Measurements from ENCODE around the gene GHRH.

The GHRH gene

DNA sequence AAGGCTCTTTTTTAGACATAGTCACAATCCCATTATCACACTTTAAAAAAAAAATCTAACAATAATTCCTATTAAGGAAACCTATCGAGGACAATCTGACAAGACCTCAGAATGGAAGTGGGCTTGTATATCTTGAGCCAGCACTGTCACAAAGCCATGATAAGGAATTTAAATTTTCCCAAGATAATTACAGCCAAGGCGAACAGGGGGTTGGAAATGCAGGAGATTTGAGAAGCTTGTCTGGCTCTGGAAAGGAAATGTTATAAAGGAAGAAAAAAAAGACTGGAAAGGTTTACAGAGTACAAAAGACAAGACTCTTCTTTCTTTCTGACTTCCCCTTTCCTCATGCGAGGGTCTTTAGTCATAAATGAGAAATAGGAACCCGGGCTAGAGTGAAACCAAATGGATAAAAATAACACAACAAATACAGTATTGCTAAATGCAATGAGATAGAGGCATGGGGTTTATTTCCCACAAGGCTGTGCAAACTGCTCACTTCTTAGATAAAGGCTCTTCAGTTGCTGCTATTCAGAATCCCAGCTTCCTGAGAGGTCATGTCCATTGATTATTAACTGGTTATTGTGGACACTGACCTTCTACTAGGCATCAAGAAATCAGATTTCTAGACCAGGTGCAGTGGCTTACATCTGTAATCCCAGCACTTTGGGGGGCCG lies 13.4 kb upstream of the GHRH start:
- H3K27me3 ChIP-seq: peaks cover 0 to 5% of the 10 kb centered on the region in 2 donors
- H3K27ac ChIP-seq: no peak overlapping the region
- TF ChIP-seq, protein P1, sequence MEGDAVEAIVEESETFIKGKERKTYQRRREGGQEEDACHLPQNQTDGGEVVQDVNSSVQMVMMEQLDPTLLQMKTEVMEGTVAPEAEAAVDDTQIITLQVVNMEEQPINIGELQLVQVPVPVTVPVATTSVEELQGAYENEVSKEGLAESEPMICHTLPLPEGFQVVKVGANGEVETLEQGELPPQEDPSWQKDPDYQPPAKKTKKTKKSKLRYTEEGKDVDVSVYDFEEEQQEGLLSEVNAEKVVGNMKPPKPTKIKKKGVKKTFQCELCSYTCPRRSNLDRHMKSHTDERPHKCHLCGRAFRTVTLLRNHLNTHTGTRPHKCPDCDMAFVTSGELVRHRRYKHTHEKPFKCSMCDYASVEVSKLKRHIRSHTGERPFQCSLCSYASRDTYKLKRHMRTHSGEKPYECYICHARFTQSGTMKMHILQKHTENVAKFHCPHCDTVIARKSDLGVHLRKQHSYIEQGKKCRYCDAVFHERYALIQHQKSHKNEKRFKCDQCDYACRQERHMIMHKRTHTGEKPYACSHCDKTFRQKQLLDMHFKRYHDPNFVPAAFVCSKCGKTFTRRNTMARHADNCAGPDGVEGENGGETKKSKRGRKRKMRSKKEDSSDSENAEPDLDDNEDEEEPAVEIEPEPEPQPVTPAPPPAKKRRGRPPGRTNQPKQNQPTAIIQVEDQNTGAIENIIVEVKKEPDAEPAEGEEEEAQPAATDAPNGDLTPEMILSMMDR (IDR thresholded peaks at IDR 0.05): no peak
- peaks cover 0 to 13% (median 8%) of the 10 kb centered on the region in 4 donors for H3K4me1 ChIP-seq
- H3K9me3 ChIP-seq: no peaks in the 10 kb centered on the region
- intact Hi-C loops (cut with DNase I; ENCODE audit: low total_unique reads): no loop called here
- no peaks in the 10 kb centered on the region for H3K36me3 ChIP-seq
- no peak for DNase-seq
- H3K4me3 ChIP-seq: no peak overlapping the region

DNA sequence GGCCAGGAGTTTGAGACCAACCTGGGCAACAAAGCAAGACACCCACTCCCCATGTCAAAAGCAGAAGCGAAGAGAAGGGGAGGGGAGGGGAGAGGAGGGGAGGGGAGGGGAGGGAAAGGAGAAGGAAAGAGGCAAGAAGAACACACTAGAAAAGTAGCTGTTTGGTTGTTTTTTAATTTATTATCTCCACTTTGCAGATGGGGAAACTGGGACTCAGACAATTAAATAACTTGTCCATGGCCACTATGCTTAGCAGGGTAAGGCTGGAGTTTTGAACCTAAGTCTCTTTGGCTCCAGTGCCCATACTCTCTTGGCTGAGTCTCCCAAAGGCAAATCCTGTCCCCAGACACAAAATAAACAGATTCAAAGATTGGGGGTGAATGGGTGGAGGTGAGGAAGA lies 12.4 kb upstream of the GHRH start:
- no peaks in the 10 kb centered on the region for H3K36me3 ChIP-seq
- peaks cover 0 to 13% (median 8%) of the 10 kb centered on the region in 4 donors for H3K4me1 ChIP-seq
- no peak overlapping the region for H3K27ac ChIP-seq
- H3K27me3 ChIP-seq: no peaks in the 10 kb centered on the region
- TF ChIP-seq, protein P1 (IDR thresholded peaks at IDR 0.05): no peak
- no peak overlapping the region for H3K4me3 ChIP-seq
- intact Hi-C loops (cut with DNase I; ENCODE audit: low total_unique reads): no loop called here
- no peaks in the 10 kb centered on the region for H3K9me3 ChIP-seq
- no peak for DNase-seq

DNA sequence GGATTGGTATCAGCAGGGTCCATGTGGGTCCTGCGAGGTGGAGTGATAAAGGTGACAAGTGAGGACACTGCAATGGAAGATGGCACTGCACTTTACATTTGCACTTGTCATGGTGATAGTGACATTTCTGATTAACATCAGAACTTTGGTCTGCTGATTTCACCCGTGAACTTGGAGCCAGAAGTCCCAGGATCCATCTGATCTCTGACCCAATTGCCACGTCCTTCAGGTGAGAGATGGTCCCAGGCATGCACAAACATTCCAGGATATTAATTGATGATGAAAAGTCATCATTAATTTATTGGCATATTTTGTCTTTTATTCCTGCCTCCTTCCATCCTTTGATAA lies 9.8 kb upstream of the GHRH start:
- Histone ChIP-seq H3K27ac (no peak overlapping the region), H3K27me3 (no peaks in the 10 kb centered on the region), H3K9me3 (no peaks in the 10 kb centered on the region), H3K36me3 (no peaks in the 10 kb centered on the region), H3K4me3 (no peak overlapping the region), H3K4me1 (peaks cover 0 to 4% (median under 1%) of the 10 kb centered on the region in 4 donors)
- intact Hi-C loops (cut with DNase I; ENCODE audit: low total_unique reads): loop anchor here (2.0 kb wide), 1 partner anchor 261 kb away; no protein-coding TSS in a partner anchor
- TF ChIP-seq, protein P1 (IDR thresholded peaks at IDR 0.05): no peak
- no peak for DNase-seq

DNA sequence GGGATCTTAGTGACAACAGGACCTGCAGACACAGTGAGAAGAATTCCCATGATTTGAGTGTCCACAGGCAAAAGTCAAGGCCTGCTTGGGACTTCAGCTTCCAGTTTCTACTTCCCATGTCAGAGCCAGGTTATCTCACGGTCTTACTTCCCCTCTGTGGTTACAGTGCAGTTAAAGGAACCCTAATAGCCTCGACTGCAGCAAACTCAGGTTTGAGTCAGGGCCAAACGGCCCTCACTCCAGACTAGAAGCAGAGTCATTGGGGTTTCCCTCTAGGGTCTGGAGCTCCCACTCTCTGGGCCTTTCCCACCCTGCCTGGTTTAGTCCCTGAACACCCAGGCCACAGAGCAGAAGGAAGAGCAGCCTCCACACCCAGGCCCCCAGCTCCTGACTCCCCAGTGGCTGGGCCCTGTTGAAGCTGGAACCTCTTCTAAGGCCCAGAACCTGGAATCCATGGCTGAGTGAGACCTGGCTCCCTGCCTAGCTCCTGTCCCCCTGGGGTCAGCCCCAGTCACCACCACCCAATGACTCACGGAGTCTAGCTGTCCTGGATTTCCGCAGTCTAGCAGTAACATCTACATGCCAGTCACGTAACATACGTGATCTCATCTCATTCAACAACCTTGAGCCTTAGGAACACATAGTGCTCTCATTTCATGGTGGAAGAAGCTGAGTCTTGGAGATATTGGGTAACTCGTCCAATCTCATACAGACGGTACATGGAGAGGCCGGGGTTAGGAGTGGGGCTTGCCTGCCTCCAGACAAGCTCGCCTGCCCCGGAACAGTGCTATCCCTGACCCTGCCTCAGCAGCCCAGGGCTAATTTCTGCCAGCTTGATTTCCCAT lies 9.2 kb upstream of the GHRH start:
- no peak for DNase-seq

DNA sequence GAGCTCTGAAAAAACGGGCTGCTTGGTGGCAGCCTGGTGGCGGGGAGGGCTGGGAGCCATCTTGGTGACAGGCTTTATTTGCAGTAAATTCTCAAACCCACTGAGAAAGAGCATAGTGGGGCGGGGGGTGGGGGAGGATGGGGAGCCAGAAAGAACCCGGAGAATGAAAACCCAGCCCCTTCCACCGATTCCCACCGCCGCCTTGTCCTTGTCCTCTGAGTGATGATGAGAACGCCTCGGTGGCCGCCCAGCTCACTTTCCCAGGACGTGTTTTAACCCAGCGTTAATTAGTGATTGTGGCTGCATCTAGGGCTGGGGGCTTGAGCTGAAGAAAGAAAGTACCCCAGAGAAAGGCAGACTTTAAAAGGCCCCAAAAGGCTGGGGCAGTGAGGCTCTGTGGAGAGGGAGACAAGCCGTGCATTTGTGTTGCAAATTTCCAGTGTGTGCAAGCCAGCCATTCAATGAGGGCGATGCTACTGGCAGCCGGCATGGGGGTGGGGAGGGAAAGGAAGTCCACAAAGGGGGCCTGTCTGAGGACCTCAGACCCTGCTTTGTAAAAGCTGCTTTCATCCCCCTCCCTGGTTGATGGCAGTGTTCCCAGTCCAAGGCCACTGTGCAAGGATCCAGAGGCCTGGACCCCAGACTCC lies 6.2 kb upstream of the GHRH start:
- Histone ChIP-seq H3K4me1 (no peaks in the 10 kb centered on the region), H3K9me3 (no peaks in the 10 kb centered on the region), H3K4me3 (no peak overlapping the region), H3K27ac (no peak overlapping the region), H3K27me3 (peaks cover 0 to under 1% of the 10 kb centered on the region in 2 donors), H3K36me3 (no peaks in the 10 kb centered on the region)
- TF ChIP-seq, protein P1 (IDR thresholded peaks at IDR 0.05): no peak
- intact Hi-C loops (cut with DNase I; ENCODE audit: low total_unique reads): loop anchor here (5.0 kb wide), 1 partner anchor 120 kb away; no protein-coding TSS in a partner anchor
- DNase-seq: no peak

More for the DNA sequence above, 9.2 kb upstream of the GHRH start:
- no peak overlapping the region for H3K4me3 ChIP-seq
- no peaks in the 10 kb centered on the region for H3K27me3 ChIP-seq
- H3K27ac ChIP-seq: no peak overlapping the region
- no peaks in the 10 kb centered on the region for H3K4me1 ChIP-seq
- intact Hi-C loops (cut with DNase I; ENCODE audit: low total_unique reads): loop anchor here (2.0 kb wide), 1 partner anchor 262 kb away; no protein-coding TSS in a partner anchor
- TF ChIP-seq, protein P1 (IDR thresholded peaks at IDR 0.05): no peak
- H3K36me3 ChIP-seq: no peaks in the 10 kb centered on the region
- H3K9me3 ChIP-seq: no peaks in the 10 kb centered on the region

Measured in tibial artery (tissue), 4 donors.